Natural killer cell treated with Interleukin-12 subunit alpha and Interleukin-12 subunit beta and Interleukin-15 and Interleukin-18, amount 100 ng/mL, for 72 hours (primary cell): ENCODE data around the gene LRRFIP2. TPM values are rescaled to one million over a fixed set of nuclear protein-coding genes. Genes with fewer than 3 reads are reported as not detected.
A peak's percentile ranks its signal among the peaks of the same experiment; 100 is the strongest.
"Not testable (repeated sequence)": the region's sequence is repeated elsewhere in the genome, so short reads cannot be mapped to it uniquely, and the experiment has no call there.

Experiments used
- ATAC-seq, 2 donors: fragments of 150-1000 bp; cut with Tn5 transposase in 1 of 2; sonication (Bioruptor Pico), chemical (Tn5 transposase) in 1 of 2; 2 replicates each; pipeline ENCODE4 v1.10.0; 2021
- DNase-seq: peaks from one replicate; pipeline ENCODE4 v3.0.0; 2022; ENCODE audit warnings: low spot score
- H3K27ac Mint-ChIP-seq, 2 donors: 1 replicate in 1 of 2; 2 replicates in 1 of 2; pipeline ENCODE4 v1.8.0; 2022; ENCODE audit warnings: mixed read lengths in 2 of 2, mild to moderate bottlenecking in 1 of 2, moderate library complexity in 1 of 2
- H3K27me3 Mint-ChIP-seq, 2 donors: 1 replicate in 1 of 2; 2 replicates in 1 of 2; pipeline ENCODE4 v1.8.0; 2022; ENCODE audit warnings: mixed read lengths in 2 of 2
- H3K36me3 Mint-ChIP-seq: one replicate; pipeline ENCODE4 v1.8.0; 2022; ENCODE audit warnings: mixed read lengths
- H3K4me1 Mint-ChIP-seq, 2 donors: 1 replicate in 1 of 2; 2 replicates in 1 of 2; pipeline ENCODE4 v1.8.0; 2022; ENCODE audit warnings: low read depth in 2 of 2, mixed read lengths in 2 of 2, mild to moderate bottlenecking in 1 of 2
- H3K4me3 Mint-ChIP-seq: one replicate; pipeline ENCODE4 v1.8.0; 2022; ENCODE audit warnings: mixed read lengths
- H3K9me3 Mint-ChIP-seq: 2 replicates; pipeline ENCODE4 v1.8.0; 2022; ENCODE audit warnings: mixed read lengths
- total RNA-seq, 2 donors: library from RNA; stranded (reverse); gene quantifications; one replicate each; pipeline ENCODE4 v1.2.3, GENCODE V29; 2022

The LRRFIP2 gene
- total RNA-seq, 2 donors from 2014 or later: 37.2 to 52.0 TPM

DNA sequence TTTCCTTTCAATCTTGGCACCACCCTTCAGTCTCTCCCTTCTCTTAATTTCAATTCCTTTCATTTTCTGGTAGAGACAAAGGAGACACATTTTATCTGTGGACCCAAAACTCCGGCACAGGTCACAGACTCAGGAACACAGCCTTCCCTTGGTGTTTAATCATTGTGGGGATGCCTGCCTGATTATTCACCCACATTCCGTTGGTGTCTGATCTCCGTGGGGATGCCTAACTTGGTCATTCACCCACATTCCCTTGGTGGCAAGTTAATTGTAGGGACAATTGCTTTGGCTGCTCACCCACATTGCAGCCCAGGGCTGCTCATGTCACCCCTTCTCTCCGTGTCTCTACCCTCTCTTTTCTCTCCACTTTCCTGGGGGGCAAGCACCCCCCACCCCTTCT lies 31.7 kb upstream of the LRRFIP2 start:
- H3K4me1 Mint-ChIP-seq, H3K4me3 Mint-ChIP-seq, ATAC-seq, H3K27me3 Mint-ChIP-seq, H3K9me3 Mint-ChIP-seq, H3K36me3 Mint-ChIP-seq, H3K27ac Mint-ChIP-seq, DNase-seq: not testable (repeated sequence)

DNA sequence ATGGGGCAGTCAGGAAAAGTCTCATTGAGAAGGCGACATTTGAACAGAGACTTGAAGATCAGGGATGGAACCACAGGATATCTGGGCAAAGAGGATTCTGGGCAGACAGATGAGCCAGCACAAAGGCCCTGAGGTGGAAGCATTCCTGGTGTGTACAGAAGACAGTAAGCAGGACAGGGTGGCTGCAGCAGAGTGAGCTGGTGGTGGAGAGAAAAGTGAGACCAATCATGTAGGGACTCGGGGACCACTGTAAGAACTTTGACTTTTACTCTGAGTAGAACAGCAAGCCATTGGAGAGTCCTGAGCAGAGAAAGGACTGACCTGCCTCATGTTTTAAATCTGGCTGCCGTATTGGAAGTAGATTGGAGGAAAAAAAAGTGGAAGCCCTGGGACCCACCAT lies 29.9 kb upstream of the LRRFIP2 start:
- peaks cover 0 to 3% of the 10 kb centered on the region in 2 donors for H3K4me1 Mint-ChIP-seq
- no peak for DNase-seq
- no peak for ATAC-seq

DNA sequence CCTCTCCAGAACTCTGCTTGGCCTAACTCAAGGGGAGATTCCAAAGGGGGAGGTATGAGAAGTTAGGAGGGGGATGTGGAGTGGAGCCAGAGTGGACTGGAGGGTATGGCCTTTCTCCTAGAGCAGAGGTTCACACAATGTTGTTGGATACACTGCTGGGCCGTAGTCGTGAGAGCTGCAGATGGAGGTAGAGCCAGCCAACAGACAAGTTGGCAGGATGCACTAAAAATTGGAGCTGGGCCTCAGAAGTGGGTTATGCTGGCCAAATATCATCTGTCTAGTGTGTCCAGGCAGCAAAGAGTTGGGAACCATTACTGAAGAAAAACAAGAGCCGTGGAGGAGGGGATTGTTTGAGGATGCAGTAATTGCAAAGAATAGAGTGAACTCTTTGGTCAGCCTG lies 27.7 kb upstream of the LRRFIP2 start:
- no peak for ATAC-seq
- peaks cover 0 to 3% of the 10 kb centered on the region in 2 donors for H3K4me1 Mint-ChIP-seq
- no peaks in the 10 kb centered on the region for H3K9me3 Mint-ChIP-seq
- DNase-seq: no peak
- H3K36me3 Mint-ChIP-seq: no peaks in the 10 kb centered on the region
- peaks cover 0 to 3% of the 10 kb centered on the region in 2 donors for H3K27me3 Mint-ChIP-seq
- H3K4me3 Mint-ChIP-seq: no peak overlapping the region
- H3K27ac Mint-ChIP-seq: no peak overlapping the region

More for the DNA sequence above, 29.9 kb upstream of the LRRFIP2 start:
- H3K27ac Mint-ChIP-seq: peak overlapping the region in 1 of 2 donors; percentile 3
- no peak overlapping the region for H3K4me3 Mint-ChIP-seq
- H3K27me3 Mint-ChIP-seq: peaks cover 0 to 3% of the 10 kb centered on the region in 2 donors
- no peaks in the 10 kb centered on the region for H3K36me3 Mint-ChIP-seq
- H3K9me3 Mint-ChIP-seq: no peaks in the 10 kb centered on the region

DNA sequence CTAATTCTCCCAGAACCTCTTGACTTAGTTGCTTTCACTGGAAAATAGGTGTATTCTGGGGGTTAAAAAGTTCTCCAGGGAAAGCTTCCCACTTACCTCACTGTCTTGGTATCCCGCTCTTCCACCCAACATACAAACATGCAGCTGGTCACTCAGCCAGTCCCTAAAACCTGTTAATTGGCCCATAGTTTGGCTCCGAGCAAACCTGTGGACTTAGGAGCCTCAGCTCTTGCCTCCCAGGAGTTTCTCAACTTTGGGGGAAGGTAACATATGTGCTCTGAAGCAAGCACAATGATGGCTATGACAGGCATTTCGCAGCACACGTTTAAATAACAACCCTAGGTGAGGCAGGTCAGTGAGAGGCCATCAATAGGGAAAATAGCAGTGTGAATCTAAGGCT lies 25.8 kb upstream of the LRRFIP2 start:
- Mint-ChIP-seq H3K4me1 (peaks cover 0 to 6% of the 10 kb centered on the region in 2 donors), H3K4me3 (no peak overlapping the region), H3K36me3 (no peaks in the 10 kb centered on the region), H3K27me3 (no peaks in the 10 kb centered on the region), H3K27ac (no peak overlapping the region), H3K9me3 (no peaks in the 10 kb centered on the region)
- ATAC-seq (no peak), DNase-seq (no peak)

DNA sequence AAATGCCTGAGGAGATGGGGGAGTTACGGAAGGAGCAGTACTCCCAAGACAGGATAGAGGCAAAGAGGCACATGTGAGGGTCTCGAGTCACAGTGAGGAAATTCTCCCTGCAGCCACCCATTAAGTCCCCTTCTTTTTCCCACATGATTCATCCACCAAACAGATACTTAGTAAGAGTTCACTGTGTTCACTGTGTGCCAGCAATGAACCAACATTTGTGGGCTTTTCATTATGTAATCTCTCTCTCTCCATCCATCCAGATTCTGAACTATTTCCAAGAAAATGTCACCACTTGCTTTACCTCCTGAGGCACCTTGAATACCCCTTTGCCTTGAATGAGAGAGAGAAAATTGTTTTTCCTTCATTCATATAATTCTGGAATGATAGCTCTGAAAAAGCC lies 24.6 kb upstream of the LRRFIP2 start:
- no peaks in the 10 kb centered on the region for H3K36me3 Mint-ChIP-seq
- no peak overlapping the region for H3K4me3 Mint-ChIP-seq
- H3K27me3 Mint-ChIP-seq: no peaks in the 10 kb centered on the region
- no peak for ATAC-seq
- H3K4me1 Mint-ChIP-seq: peaks cover 0 to 6% of the 10 kb centered on the region in 2 donors
- H3K9me3 Mint-ChIP-seq: no peaks in the 10 kb centered on the region
- H3K27ac Mint-ChIP-seq: no peak overlapping the region
- no peak for DNase-seq

DNA sequence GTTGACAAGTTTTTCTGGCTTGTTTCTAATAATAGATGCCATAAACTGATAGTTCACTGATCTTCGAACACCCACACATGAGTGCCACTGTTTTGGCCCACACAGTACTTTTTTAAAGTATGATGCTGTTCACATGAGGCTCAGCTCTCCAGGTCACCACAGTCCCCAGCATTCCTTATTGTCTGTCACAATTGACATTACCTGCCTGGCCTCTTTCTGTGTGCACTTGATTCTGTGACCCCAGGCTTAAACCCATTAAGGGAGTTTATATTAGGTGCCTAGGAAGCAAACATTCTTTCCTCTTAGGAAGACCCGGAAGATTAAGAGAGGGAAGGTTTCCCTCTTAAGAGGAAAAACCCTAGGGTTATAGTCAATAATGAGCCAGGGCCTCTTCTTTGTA lies 24.2 kb upstream of the LRRFIP2 start:
- Mint-ChIP-seq H3K27me3 (no peaks in the 10 kb centered on the region), H3K36me3 (no peaks in the 10 kb centered on the region), H3K4me3 (no peak overlapping the region), H3K27ac (no peak overlapping the region), H3K4me1 (peaks cover 0 to 6% of the 10 kb centered on the region in 2 donors), H3K9me3 (no peaks in the 10 kb centered on the region)
- DNase-seq: no peak
- no peak for ATAC-seq

DNA sequence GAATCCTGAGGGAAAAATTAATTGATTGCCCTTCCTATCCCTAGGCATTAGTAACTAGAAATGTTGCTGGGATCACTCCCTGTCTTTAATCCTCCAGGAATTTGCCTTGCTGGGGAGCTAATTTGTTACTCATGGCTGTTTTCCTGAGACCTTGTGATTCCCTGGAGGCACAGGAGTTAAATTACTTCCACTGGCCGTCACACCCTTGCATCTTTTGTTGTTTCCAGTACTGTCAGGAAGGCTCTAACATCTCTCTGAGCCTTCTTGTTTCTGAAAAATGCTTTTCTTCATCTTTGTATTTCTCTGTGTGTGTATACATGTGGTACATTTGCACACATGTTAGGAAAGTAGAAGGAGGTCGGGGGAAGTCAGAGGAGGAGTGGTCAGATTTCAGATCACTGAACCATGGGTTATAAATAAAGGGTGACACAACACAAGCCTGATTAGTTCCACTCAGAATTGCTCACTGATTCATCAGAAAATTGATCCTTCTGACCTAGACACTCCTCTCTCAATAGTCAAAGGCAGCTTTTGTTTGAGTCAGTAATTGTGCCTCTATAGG lies 23.5 kb upstream of the LRRFIP2 start:
- no peak for ATAC-seq

DNA sequence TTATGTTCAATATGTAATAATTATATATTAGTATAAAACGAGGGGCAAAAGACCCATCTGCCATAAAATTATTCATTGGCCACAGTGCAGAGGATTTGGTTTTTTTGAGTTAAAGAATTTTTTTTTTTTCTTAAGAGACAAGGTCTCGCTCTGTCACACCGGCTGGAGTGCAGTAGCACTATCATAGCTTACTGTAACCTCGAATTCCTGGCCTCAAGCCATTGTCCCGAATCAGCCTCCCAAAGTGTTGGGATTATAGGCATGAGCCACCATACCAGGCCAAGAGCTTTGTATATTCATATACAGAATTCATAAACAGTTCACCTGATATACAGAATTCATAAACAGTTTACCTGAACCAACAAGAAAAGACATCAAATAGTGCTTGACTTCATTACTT lies 20.2 kb upstream of the LRRFIP2 start:
- H3K27me3 Mint-ChIP-seq: peaks cover 0 to 2% of the 10 kb centered on the region in 2 donors
- no peak overlapping the region for H3K4me3 Mint-ChIP-seq
- ATAC-seq: no peak

More for the DNA sequence above, 23.5 kb upstream of the LRRFIP2 start:
- no peak overlapping the region for H3K4me3 Mint-ChIP-seq
- DNase-seq: no peak
- no peaks in the 10 kb centered on the region for H3K9me3 Mint-ChIP-seq
- H3K4me1 Mint-ChIP-seq: peaks cover 0 to 6% of the 10 kb centered on the region in 2 donors
- H3K27ac Mint-ChIP-seq: no peak overlapping the region
- H3K36me3 Mint-ChIP-seq: no peaks in the 10 kb centered on the region
- no peaks in the 10 kb centered on the region for H3K27me3 Mint-ChIP-seq

DNA sequence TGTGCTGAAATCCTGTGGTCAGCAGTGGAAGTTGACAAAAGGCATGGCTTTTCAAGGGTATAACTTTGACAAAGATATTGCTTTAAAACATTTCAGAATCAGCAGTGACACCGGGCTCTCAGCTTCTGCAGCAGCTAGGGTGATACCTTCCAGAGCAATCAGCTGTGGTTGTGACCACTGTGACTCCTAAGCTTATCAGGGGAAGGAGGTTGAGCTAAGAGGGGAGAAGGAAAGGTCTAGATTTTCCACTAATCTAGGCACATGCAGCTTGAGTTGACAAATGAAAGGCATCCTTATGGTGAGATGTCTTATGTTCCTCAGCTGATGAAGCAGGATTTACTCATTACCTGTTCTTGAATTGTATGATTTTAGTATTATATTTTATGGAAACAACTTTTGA lies 16.3 kb upstream of the LRRFIP2 start:
- no peak for ATAC-seq
- peaks cover 0 to 3% of the 10 kb centered on the region in 2 donors for H3K4me1 Mint-ChIP-seq
- H3K4me3 Mint-ChIP-seq: no peak overlapping the region
- no peaks in the 10 kb centered on the region for H3K36me3 Mint-ChIP-seq
- DNase-seq: no peak
- H3K27ac Mint-ChIP-seq: no peak overlapping the region
- H3K9me3 Mint-ChIP-seq: no peaks in the 10 kb centered on the region
- H3K27me3 Mint-ChIP-seq: peaks cover 0 to 2% of the 10 kb centered on the region in 2 donors

More for the DNA sequence above, 20.2 kb upstream of the LRRFIP2 start:
- H3K9me3 Mint-ChIP-seq: no peaks in the 10 kb centered on the region
- H3K4me1 Mint-ChIP-seq: peaks cover 0 to 6% of the 10 kb centered on the region in 2 donors
- H3K36me3 Mint-ChIP-seq: no peaks in the 10 kb centered on the region
- no peak overlapping the region for H3K27ac Mint-ChIP-seq
- no peak for DNase-seq

DNA sequence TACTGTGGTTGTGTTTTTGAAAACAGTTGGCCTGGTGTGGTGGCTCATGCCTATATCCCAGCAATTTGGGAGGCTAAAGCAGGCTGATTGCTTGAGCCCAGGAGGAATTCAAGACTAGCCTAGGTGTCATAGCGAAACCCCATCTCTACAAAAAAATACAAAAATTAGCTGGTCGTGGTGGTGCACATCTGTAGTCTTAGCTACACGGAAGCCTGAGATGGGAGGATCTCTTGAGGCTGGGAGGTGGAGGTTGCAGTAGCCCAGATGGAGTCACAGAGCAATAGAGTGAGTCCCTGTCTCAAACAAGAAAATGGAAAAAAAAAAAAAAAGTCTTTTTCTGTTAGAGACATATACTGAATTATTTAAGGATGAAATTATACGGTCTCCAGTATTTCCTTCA lies 14.7 kb upstream of the LRRFIP2 start:
- Mint-ChIP-seq H3K4me3 (no peak overlapping the region), H3K27me3 (peaks cover 0 to 2% of the 10 kb centered on the region in 2 donors), H3K4me1 (no peaks in the 10 kb centered on the region), H3K27ac (no peak overlapping the region), H3K36me3 (no peaks in the 10 kb centered on the region), H3K9me3 (no peaks in the 10 kb centered on the region)
- ATAC-seq: no peak
- no peak for DNase-seq

DNA sequence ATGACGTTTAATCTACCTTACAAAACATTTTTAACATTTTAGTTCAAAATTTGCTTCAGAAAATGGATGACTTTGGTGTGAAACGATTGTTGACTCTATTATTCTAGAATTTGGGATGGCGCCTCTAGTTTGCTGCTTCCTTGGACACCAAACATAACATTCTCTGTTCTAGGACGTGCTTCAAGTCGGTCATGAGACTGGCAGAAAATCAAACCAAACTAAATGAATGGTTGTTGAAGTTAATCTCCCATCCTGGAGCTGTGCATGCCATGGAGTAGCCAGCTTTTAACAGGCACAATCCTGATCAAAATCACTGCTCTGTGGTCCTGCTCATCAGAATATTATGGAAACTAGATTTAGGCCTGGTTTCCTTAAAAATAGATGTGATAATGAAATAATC lies 9.6 kb upstream of the LRRFIP2 start:
- no peaks in the 10 kb centered on the region for H3K27me3 Mint-ChIP-seq
- no peaks in the 10 kb centered on the region for H3K9me3 Mint-ChIP-seq
- peaks cover 3 to 8% of the 10 kb centered on the region in 2 donors for H3K4me1 Mint-ChIP-seq
- H3K27ac Mint-ChIP-seq: no peak overlapping the region
- no peak overlapping the region for H3K4me3 Mint-ChIP-seq
- DNase-seq: no peak
- no peaks in the 10 kb centered on the region for H3K36me3 Mint-ChIP-seq
- ATAC-seq: no peak

DNA sequence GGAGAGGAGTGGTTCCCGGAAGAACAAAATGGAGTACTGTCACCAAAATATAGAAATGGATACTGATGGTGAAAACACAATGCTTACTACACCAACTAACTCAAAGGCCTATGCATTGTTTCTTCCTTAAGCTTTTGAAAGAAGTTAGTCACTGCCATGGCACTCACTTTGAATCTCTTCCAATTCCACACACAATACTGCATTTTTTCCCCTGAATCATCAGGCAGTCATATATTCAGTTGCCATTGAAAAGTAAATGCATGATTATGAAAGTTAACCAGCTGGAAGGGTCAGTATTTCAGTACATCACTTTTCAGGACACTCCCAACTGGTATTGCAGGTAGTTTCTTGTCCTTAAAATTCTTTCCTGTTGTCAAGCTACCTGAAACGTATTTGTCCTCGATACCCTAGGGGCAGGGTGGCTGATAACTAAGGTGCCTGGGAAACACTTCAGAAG lies 9.0 kb upstream of the LRRFIP2 start:
- no peak for ATAC-seq
- Mint-ChIP-seq H3K36me3 (no peaks in the 10 kb centered on the region), H3K4me1 (peaks cover 3 to 9% of the 10 kb centered on the region in 2 donors)

DNA sequence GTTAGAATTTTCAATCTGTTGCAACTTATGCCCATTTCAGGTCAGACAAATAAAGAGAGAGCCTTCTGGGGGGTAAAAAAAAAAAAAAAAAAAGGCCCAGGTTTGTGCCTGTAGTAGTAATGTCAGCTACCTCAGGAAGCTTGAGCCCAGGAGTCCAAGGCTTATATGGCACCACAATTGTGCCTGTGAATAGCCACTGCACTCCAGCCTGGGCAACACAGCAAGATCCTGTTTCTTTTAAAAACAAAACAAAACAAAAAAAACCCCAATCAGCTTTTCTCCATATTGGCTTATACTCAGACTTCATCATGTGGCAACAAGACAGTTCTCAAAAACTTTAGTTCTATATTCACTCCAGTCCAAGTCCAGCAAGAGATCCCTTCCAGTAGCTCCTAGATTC lies 8.4 kb upstream of the LRRFIP2 start:
- no peaks in the 10 kb centered on the region for H3K27me3 Mint-ChIP-seq
- H3K4me3 Mint-ChIP-seq: no peak overlapping the region
- H3K4me1 Mint-ChIP-seq: peaks cover 6 to 11% of the 10 kb centered on the region in 2 donors
- DNase-seq (no peak), ATAC-seq (no peak)
- H3K27ac Mint-ChIP-seq: no peak overlapping the region
- no peaks in the 10 kb centered on the region for H3K36me3 Mint-ChIP-seq
- no peaks in the 10 kb centered on the region for H3K9me3 Mint-ChIP-seq

More for the DNA sequence above, 9.0 kb upstream of the LRRFIP2 start:
- no peak overlapping the region for H3K27ac Mint-ChIP-seq
- DNase-seq: no peak
- no peak overlapping the region for H3K4me3 Mint-ChIP-seq
- no peaks in the 10 kb centered on the region for H3K9me3 Mint-ChIP-seq
- no peaks in the 10 kb centered on the region for H3K27me3 Mint-ChIP-seq

DNA sequence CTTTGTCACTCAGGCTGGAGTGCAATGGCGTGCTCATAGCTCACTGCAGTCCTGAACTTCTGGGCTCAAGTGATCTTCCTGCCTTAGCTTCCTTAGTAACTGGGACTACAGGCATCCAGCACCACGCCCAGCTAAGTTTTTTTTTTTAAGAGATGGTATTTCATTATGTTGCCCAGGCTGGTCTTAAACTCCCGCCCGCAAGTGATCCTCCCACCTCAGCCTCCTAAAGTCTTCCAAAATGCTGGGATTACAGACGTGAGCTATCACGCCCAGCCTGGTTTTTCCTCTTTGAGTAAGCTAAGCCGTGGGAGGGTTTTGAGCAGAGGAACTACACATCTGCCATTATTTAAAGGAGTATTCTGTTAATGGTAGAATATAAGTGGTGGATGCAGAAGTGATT lies 7.4 kb upstream of the LRRFIP2 start:
- no peaks in the 10 kb centered on the region for H3K27me3 Mint-ChIP-seq
- H3K9me3 Mint-ChIP-seq: no peaks in the 10 kb centered on the region
- DNase-seq (no peak), ATAC-seq (no peak)
- H3K4me1 Mint-ChIP-seq: peaks cover 14 to 20% of the 10 kb centered on the region in 2 donors
- no peaks in the 10 kb centered on the region for H3K36me3 Mint-ChIP-seq
- H3K4me3 Mint-ChIP-seq: no peak overlapping the region
- no peak overlapping the region for H3K27ac Mint-ChIP-seq
